Measurements from ENCODE around the gene PJA2. TPM values are rescaled to one million over a fixed set of nuclear protein-coding genes. Genes with fewer than 3 reads are reported as not detected.

The PJA2 gene, protein sequence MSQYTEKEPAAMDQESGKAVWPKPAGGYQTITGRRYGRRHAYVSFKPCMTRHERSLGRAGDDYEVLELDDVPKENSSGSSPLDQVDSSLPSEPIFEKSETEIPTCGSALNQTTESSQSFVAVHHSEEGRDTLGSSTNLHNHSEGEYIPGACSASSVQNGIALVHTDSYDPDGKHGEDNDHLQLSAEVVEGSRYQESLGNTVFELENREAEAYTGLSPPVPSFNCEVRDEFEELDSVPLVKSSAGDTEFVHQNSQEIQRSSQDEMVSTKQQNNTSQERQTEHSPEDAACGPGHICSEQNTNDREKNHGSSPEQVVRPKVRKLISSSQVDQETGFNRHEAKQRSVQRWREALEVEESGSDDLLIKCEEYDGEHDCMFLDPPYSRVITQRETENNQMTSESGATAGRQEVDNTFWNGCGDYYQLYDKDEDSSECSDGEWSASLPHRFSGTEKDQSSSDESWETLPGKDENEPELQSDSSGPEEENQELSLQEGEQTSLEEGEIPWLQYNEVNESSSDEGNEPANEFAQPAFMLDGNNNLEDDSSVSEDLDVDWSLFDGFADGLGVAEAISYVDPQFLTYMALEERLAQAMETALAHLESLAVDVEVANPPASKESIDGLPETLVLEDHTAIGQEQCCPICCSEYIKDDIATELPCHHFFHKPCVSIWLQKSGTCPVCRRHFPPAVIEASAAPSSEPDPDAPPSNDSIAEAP
- total RNA-seq, result 103 TPM
- polyA plus RNA-seq (ENCODE audit: insufficient read depth, low read depth, low replicate concordance), result 30.3 TPM
- long read RNA-seq, donor 1, full-length matches to known transcripts, result 15 of 47 reads
- long read RNA-seq, donor 1, partial matches to known transcripts, result 32 of 47 reads
- long read RNA-seq, donor 1, other reads (novel, unspliced or antisense), result 0 of 47 reads
- long read RNA-seq, donor 2, full-length matches to known transcripts, result 20 of 39 reads
- long read RNA-seq, donor 2, partial matches to known transcripts, result 19 of 39 reads
- long read RNA-seq, donor 2, other reads (novel, unspliced or antisense), result 0 of 39 reads
- long read RNA-seq, donor 3, full-length matches to known transcripts, result 31 of 48 reads
- long read RNA-seq, donor 3, partial matches to known transcripts, result 17 of 48 reads
- long read RNA-seq, donor 3, other reads (novel, unspliced or antisense), result 0 of 48 reads
- long read RNA-seq, donor 4, full-length matches to known transcripts, result 16 of 38 reads
- long read RNA-seq, donor 4, partial matches to known transcripts, result 22 of 38 reads
- long read RNA-seq, donor 4, other reads (novel, unspliced or antisense), result 0 of 38 reads
- long read RNA-seq, donor 5, full-length matches to known transcripts, result 1 of 1 reads
- long read RNA-seq, donor 5, partial matches to known transcripts, result 0 of 1 reads
- long read RNA-seq, donor 5, other reads (novel, unspliced or antisense), result 0 of 1 reads
- long read RNA-seq, donor 6, full-length matches to known transcripts, result 28 of 85 reads
- long read RNA-seq, donor 6, partial matches to known transcripts, result 57 of 85 reads
- long read RNA-seq, donor 6, other reads (novel, unspliced or antisense), result 0 of 85 reads
- long read RNA-seq, donor 7, full-length matches to known transcripts, result 97 of 122 reads
- long read RNA-seq, donor 7, partial matches to known transcripts, result 18 of 122 reads
- long read RNA-seq, donor 7, other reads (novel, unspliced or antisense), result 7 of 122 reads
- long read RNA-seq, donor 8, full-length matches to known transcripts, result 21 of 46 reads
- long read RNA-seq, donor 8, partial matches to known transcripts, result 25 of 46 reads
- long read RNA-seq, donor 8, other reads (novel, unspliced or antisense), result 0 of 46 reads
- long read RNA-seq, donor 9, full-length matches to known transcripts, result 10 of 27 reads
- long read RNA-seq, donor 9, partial matches to known transcripts, result 17 of 27 reads
- long read RNA-seq, donor 9, other reads (novel, unspliced or antisense), result 0 of 27 reads
- long read RNA-seq, donor 10, full-length matches to known transcripts, result 7 of 20 reads
- long read RNA-seq, donor 10, partial matches to known transcripts, result 13 of 20 reads
- long read RNA-seq, donor 10, other reads (novel, unspliced or antisense), result 0 of 20 reads

DNA sequence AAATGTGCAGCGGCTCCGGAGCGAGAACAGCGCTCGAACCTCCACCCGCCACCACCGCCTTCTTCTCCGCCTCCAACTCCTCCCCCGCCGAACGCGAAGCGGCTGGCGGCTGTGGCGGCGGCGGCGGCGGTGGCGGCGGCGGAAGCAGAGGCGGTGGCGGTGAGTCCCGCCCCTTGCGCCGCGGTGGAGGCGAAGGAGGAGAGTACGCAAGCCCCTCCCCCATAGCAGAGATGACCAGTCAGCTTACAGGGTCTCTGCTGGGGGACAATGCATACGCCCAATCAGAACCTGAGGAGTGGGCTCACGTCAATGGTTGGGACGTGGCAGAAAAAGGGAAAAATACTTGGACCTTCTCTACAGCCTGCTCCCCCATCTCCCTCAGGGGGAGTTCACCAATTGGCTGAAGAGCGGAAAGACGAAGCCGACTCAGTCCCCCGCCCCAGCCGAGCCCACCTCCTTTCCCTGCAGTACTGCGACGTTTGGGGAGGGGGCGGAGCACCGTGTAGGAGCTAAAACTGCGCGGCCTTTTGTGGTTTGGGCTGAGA is at the start of gene PJA2:
Gene PJA2, minus strand, starts transcription at position 131 of the 545 bp plus-strand sequence. CDS start 26,541 bp downstream, outside the sequence.
- TF ChIP-seq, protein P1, sequence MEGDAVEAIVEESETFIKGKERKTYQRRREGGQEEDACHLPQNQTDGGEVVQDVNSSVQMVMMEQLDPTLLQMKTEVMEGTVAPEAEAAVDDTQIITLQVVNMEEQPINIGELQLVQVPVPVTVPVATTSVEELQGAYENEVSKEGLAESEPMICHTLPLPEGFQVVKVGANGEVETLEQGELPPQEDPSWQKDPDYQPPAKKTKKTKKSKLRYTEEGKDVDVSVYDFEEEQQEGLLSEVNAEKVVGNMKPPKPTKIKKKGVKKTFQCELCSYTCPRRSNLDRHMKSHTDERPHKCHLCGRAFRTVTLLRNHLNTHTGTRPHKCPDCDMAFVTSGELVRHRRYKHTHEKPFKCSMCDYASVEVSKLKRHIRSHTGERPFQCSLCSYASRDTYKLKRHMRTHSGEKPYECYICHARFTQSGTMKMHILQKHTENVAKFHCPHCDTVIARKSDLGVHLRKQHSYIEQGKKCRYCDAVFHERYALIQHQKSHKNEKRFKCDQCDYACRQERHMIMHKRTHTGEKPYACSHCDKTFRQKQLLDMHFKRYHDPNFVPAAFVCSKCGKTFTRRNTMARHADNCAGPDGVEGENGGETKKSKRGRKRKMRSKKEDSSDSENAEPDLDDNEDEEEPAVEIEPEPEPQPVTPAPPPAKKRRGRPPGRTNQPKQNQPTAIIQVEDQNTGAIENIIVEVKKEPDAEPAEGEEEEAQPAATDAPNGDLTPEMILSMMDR (IDR thresholded peaks at IDR 0.05; ENCODE audit: borderline replicate concordance, extremely low read depth, insufficient read depth), result no peak
- no peaks in the 10 kb centered on the region for H3K9me3 ChIP-seq (ENCODE audit: control insufficient read depth in 2 of 3, insufficient read depth in 1 of 3, low read length in 3 of 3)
- H3K36me3 ChIP-seq (ENCODE audit: control insufficient read depth in 2 of 3, insufficient read depth in 3 of 3, low read length in 3 of 3), result no peaks in the 10 kb centered on the region
- H3K27ac ChIP-seq (ENCODE audit: low read depth in 2 of 2, low read length in 2 of 2), result peak within 1 kb of the TSS; percentile 99
- peak; percentile 99 to 100 (median 100) for DNase-seq
- intact Hi-C loops (cut with DNase I), result no loop called here
- peak within 1 kb of the TSS; percentile 95 to 100 (median 99) for H3K9ac ChIP-seq (ENCODE audit: low read length in 3 of 3)
- peaks cover 0 to 22% (median 4%) of the 10 kb centered on the region in 3 donors for H3K4me1 ChIP-seq (ENCODE audit: control insufficient read depth in 2 of 3, insufficient read depth in 2 of 3, low read depth in 1 of 3, low read length in 3 of 3)
- no peaks in the 10 kb centered on the region for H3K27me3 ChIP-seq (ENCODE audit: control insufficient read depth, insufficient read depth, low read length)
- peak within 1 kb of the TSS; percentile 83 to 100 (median 97) for H3K4me3 ChIP-seq (ENCODE audit: low read length in 3 of 3)
- peak; percentile 98 for FAIRE-seq

DNA sequence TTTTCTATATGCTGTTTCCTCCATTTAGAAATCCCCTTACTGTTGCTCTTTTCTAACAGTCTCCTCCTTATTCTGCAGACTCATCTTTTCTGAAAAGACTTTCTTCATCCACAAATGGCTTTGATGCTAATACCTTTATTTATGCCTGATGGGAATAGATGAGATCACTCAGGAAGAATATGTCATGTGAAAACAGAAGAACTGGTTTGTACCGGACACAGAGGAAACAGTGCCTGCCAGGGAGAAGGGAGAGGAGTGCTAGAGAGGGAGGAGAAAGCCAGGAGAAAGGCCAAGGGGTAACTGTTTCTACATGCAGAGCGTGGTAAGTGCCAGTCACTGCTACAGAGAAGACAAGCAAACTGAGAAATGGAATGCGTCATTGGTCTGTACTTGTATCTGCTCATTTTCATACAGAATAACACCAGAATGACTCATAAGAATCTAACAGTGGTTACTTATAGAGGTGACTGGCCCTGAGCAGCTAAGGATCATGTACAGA is 45.9 kb upstream of the PJA2 start:
- Histone ChIP-seq H3K27me3 (ENCODE audit: control insufficient read depth, insufficient read depth, low read length) (no peaks in the 10 kb centered on the region), H3K36me3 (ENCODE audit: control insufficient read depth in 2 of 3, insufficient read depth in 3 of 3, low read length in 3 of 3) (no peaks in the 10 kb centered on the region), H3K4me3 (ENCODE audit: low read length in 3 of 3) (no peak overlapping the region), H3K9me3 (ENCODE audit: control insufficient read depth in 2 of 3, insufficient read depth in 1 of 3, low read length in 3 of 3) (no peaks in the 10 kb centered on the region), H3K4me1 (ENCODE audit: control insufficient read depth in 2 of 3, insufficient read depth in 2 of 3, low read depth in 1 of 3, low read length in 3 of 3) (peaks cover 0 to 7% (median 2%) of the 10 kb centered on the region in 3 donors), H3K9ac (ENCODE audit: low read length in 3 of 3) (peak overlapping the region in 1 of 3 donors; percentile 3), H3K27ac (ENCODE audit: low read depth in 2 of 2, low read length in 2 of 2) (peak overlapping the region; percentile 3 to 25)
- DNase-seq (peak in 3 of 5 donors; percentile 26 to 78 (median 53)), FAIRE-seq (peak; percentile 53)
- intact Hi-C loops (cut with DNase I), result no loop called here
- TF ChIP-seq, protein P1 (IDR thresholded peaks at IDR 0.05; ENCODE audit: borderline replicate concordance, extremely low read depth, insufficient read depth), result no peak

Data from kidney (tissue), 22 donors.